ENCODE measurements around the gene DOCK3. TPM values are rescaled to one million over a fixed set of nuclear protein-coding genes. Genes with fewer than 3 reads are reported as not detected.

DOCK3 gene
- total RNA-seq, 1 donor from 2014 or later, result under 0.01 TPM

DNA sequence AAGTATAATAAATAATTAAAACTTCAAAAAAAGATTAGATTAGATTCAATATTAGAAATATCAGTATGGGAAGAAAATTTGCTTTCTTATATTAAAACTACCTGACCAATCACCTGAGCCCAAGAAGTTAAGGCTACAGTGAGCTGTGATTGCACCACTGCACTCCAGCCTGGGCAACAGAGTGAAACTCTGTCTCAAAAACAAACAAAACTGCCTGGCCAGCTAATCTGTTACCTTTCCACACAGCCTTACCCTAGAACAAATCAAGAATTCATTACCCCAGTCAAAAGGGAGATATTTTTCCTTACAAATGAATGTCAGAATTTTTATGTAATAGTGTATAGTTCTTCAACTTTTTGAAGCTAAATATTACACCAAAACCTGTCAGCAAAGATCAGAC lies 593.4 kb downstream of the DOCK3 start:
- Histone ChIP-seq H3K27me3 (ENCODE audit: control insufficient read depth, insufficient read depth, low read length) (no peaks in the 10 kb centered on the region), H3K4me3 (ENCODE audit: low read depth, low read length) (no peak overlapping the region), H3K36me3 (ENCODE audit: control insufficient read depth, insufficient read depth, low read length) (no peaks in the 10 kb centered on the region)
- TF ChIP-seq, protein P1, sequence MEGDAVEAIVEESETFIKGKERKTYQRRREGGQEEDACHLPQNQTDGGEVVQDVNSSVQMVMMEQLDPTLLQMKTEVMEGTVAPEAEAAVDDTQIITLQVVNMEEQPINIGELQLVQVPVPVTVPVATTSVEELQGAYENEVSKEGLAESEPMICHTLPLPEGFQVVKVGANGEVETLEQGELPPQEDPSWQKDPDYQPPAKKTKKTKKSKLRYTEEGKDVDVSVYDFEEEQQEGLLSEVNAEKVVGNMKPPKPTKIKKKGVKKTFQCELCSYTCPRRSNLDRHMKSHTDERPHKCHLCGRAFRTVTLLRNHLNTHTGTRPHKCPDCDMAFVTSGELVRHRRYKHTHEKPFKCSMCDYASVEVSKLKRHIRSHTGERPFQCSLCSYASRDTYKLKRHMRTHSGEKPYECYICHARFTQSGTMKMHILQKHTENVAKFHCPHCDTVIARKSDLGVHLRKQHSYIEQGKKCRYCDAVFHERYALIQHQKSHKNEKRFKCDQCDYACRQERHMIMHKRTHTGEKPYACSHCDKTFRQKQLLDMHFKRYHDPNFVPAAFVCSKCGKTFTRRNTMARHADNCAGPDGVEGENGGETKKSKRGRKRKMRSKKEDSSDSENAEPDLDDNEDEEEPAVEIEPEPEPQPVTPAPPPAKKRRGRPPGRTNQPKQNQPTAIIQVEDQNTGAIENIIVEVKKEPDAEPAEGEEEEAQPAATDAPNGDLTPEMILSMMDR (IDR thresholded peaks at IDR 0.05; ENCODE audit: insufficient read depth, low read length, severe bottlenecking), result no peak
- FAIRE-seq, result no peak
- no peak for DNase-seq (ENCODE audit: low read depth)

DNA sequence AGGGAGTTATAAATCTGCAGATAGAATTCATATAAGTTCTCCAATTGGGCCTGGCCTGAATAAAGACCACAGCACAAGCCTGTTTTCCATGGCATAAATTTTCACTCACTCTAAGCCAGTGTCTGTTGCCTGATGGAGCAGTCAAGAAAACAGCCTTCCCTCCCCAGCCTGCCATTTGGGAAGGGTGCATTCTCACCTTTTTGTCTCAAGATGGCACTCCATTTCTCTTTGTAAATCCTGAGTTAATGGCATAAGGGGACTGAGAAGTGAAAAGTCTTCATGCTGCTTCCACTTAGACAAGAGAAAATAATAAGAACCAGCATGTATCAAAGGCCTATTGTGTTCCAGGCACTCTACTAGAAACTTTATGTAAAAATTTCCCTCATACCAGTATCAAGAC lies 594.7 kb downstream of the DOCK3 start:
- H3K27me3 ChIP-seq (ENCODE audit: control insufficient read depth, insufficient read depth, low read length), result no peaks in the 10 kb centered on the region
- FAIRE-seq (no peak), DNase-seq (ENCODE audit: low read depth) (peak; percentile 45)
- no peaks in the 10 kb centered on the region for H3K36me3 ChIP-seq (ENCODE audit: control insufficient read depth, insufficient read depth, low read length)
- TF ChIP-seq, protein P1 (IDR thresholded peaks at IDR 0.05; ENCODE audit: insufficient read depth, low read length, severe bottlenecking), result peak; percentile 53
- no peak overlapping the region for H3K4me3 ChIP-seq (ENCODE audit: low read depth, low read length)

DNA sequence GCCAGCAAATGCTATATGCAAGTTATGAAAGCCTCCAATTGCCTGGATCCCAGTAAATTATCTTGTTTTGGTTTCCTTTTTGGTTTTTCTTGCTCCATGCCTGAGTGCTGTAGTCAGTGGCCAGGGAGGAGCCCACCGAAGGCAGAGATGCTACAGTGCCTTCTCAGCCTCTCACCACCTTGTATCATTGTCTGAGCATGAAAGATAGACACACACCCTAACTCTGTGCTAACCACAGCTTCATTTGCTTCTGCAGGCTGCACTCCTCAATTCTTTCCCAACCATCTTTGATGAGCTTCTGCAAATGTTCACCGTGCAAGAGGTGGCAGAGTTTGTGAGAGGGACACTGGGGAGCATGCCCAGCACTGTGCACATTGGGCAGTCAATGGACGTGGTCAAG lies 595.8 kb downstream of the DOCK3 start:
- DNase-seq (ENCODE audit: low read depth) (no peak), FAIRE-seq (no peak)
- H3K4me3 ChIP-seq (ENCODE audit: low read depth, low read length), result no peak overlapping the region
- TF ChIP-seq, protein P1 (IDR thresholded peaks at IDR 0.05; ENCODE audit: insufficient read depth, low read length, severe bottlenecking), result no peak
- H3K27me3 ChIP-seq (ENCODE audit: control insufficient read depth, insufficient read depth, low read length), result no peaks in the 10 kb centered on the region
- H3K36me3 ChIP-seq (ENCODE audit: control insufficient read depth, insufficient read depth, low read length), result no peaks in the 10 kb centered on the region

DNA sequence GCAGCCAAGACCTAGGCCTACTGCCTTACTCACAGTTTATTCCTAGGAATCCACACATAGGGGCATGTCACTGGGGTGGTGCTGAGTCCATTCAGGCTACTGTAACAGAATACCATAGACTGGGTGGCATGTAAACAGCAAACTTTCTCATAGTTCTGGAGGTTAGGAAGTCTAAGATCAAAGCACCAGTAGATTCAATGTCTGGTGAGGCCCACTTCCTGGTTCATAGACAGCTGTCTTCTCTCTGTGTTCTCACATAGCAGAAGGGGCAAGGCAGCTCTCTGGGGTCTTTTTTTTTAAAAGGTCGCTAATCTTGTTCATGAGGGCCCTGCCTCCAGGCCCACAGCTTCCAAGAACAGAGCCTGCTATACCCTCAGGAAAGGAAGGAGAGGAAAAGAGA lies 596.4 kb downstream of the DOCK3 start:
- DNase-seq (ENCODE audit: low read depth), result no peak
- Histone ChIP-seq H3K4me3 (ENCODE audit: low read depth, low read length) (no peak overlapping the region), H3K27me3 (ENCODE audit: control insufficient read depth, insufficient read depth, low read length) (no peaks in the 10 kb centered on the region), H3K36me3 (ENCODE audit: control insufficient read depth, insufficient read depth, low read length) (no peaks in the 10 kb centered on the region)
- FAIRE-seq, result no peak
- TF ChIP-seq, protein P1 (IDR thresholded peaks at IDR 0.05; ENCODE audit: insufficient read depth, low read length, severe bottlenecking), result no peak

DNA sequence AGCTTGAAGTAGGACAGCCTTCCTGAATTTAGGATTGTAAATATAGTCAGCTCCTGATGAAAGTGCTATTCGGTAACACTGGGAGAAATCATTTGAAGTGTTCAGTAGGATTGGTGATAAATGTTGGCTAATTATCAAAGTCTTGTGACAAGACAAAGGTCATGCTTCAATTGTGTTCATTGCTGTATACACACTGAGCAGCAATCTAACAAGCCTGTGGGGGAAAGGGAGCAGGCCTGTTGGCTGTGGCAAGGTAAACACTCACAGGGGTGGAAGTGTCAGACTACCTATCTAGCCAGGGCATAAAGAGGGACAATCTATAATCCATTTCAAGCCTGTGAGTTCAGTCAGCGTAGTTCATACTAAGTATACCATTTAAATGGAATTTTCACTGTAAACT lies 599.3 kb downstream of the DOCK3 start:
- H3K36me3 ChIP-seq (ENCODE audit: control insufficient read depth, insufficient read depth, low read length), result no peaks in the 10 kb centered on the region
- H3K4me3 ChIP-seq (ENCODE audit: low read depth, low read length), result no peak overlapping the region
- TF ChIP-seq, protein P1 (IDR thresholded peaks at IDR 0.05; ENCODE audit: insufficient read depth, low read length, severe bottlenecking), result no peak
- FAIRE-seq (no peak), DNase-seq (ENCODE audit: low read depth) (no peak)
- no peaks in the 10 kb centered on the region for H3K27me3 ChIP-seq (ENCODE audit: control insufficient read depth, insufficient read depth, low read length)

DNA sequence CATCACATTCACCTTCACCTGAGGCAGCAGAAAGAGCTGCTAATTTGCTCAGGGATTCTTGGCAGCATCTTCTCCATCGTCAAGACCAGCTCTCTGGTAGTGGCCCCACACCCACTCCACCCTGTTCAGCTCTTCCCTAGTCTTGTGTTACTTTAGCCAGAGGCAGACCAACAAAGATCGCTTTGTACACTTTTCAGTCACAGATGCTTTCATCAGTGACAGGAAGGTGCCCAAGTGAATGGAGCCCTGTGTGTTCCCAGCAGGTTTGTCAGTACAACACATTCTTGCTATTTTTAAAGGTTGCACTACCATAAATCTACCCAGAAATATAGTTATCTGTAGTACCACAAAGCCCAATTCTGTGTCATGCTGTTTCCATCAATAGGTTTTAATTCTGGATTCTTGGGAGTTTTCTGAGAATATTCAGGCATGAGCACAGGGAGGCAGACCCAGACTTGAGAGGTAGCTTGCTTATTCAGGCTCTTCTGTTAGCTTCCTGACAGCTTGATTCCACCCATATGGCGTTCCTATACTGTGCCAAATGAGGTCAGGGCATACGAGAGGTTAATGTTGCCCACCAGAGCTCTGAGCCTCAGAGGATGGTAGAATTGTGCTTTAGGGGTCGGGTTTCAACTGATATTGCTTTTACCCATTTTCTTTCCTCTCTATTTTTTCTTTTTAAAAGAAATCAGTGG lies 600.5 kb downstream of the DOCK3 start:
- TF ChIP-seq, protein P1 (IDR thresholded peaks at IDR 0.05; ENCODE audit: insufficient read depth, low read length, severe bottlenecking), result no peak
- H3K36me3 ChIP-seq (ENCODE audit: control insufficient read depth, insufficient read depth, low read length), result no peaks in the 10 kb centered on the region
- no peak for DNase-seq (ENCODE audit: low read depth)
- H3K27me3 ChIP-seq (ENCODE audit: control insufficient read depth, insufficient read depth, low read length), result no peaks in the 10 kb centered on the region
- no peak for FAIRE-seq
- no peak overlapping the region for H3K4me3 ChIP-seq (ENCODE audit: low read depth, low read length)

All from bronchial epithelial cell (primary cell).